ENCODE results near the gene C1orf167. TPM values are rescaled to one million over a fixed set of nuclear protein-coding genes. Genes with fewer than 3 reads are reported as not detected.
"Not testable (repeated sequence)": the region's sequence is repeated elsewhere in the genome, so short reads cannot be mapped to it uniquely, and the experiment has no call there.

Gene C1orf167
- total RNA-seq, 1 donor from 2014 or later = 2.6 TPM

GRCh38 chr1:11799896-11800295 lies 37.9 kb downstream of the C1orf167 start:
- DNase-seq (ENCODE audit: low spot score) = no peak

DNA sequence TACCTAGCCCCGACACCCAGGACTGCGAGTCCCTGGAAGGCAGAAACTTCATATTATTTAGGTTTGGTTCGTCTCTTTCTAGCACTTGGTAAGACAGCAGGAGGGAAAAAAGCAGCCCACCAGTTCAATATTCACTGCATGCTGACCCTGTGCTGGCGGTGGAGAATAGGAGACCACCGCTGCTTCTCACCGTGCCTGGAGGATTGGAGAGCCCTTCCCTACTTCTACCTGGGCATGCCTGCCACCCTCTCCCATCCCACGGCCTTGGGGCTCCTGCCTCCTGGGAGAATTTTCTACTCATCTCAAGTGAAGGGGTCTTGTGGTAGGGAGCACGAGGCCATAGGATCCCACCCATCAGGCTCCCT lies 38.4 kb downstream of the C1orf167 start:
- DNase-seq (ENCODE audit: low spot score) = no peak

DNA sequence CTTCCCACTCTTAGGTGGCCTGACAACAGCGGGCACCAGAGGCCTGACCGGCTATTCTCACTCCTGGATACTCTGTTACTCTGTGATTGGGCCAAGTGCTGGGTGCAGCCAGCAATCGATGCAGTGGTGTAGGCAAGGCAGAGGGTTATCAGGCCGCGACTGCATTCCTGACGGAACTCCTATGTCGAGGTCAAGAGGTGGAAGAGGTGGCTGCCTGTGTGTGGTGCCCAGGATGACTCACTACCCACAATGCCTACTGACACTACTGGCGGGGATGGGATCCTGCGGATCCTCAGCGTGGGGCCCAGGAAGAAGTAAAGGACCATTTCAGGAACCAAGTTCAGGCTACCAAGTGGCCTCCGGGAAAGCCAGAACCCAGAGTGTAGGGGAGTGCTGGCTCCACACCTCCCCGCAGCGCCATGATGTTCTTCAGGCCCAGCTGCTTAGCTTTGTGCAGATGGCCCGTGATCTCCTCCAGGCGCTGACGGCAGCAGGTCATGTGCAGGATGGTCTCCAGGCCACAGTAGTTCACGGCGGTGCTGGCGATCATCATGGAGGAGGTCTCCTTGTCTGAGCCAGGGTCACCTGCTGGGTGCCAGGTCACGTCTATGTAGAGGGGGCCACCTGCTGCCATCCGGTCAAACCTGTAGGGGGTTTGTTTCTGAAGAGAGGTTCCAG lies 38.9 kb downstream of the C1orf167 start:
- no peak for DNase-seq (ENCODE audit: low spot score)

DNA sequence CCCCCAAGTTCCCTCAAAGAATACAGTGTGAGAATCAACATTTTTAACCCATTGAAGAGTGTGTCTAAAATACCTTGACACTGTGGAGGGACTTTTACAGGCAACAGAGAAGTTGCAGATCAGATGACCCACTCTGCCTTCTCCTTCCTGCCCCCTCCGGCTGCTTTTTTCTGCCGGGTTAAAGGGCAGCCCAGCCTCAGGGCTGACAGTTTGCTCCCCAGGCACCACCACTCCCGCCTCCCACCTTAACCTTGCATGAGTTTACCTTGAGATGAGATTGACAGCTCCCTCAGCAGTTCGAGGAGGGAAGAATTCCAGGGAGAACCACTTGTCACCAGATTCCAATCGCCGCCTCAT lies 40.6 kb downstream of the C1orf167 start:
- peak; percentile 59 for DNase-seq (ENCODE audit: low spot score)

DNA sequence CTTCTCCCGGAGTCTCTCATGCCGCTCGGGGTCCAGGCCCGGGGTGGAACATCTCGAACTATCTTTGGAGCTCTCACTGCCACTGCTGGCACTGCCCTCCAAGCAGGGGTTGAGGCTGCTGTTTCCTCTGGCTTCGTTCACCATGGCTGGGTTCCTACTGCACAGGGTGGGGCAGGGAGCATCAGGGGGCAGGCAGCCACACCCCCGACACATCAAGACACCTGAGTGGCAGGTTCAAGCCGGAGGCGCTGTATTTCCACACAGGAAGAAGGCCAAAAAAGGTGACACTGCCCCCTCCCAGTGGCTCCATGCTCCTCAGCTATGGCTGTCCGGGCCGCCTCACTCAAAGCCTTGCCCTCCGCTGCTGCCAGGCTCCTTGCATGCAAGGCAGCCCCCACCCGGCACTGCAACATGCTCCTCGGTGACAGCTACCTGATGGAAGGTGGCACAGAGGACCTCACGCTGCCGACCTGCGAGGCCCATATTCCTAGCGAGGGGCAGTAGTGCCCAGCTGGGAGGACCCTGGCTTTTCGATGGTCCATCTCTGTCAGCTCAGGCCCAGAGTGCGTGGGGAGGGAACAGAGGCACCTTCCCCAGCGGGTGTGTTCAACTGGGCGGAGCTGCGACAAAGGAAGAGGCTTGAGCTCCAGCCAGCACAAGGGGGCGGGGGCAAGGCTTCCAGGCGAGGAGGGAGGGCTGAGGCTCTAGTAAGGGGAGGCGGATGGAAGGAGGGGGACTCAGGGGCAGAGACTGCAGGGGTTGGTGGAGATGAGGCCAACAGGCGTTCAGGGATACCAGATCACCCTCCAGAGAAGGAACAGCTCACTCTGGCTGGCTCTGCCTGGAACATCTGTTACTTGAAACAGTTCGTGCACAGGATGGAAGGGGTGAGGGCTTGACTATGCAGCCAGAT lies 41.2 kb downstream of the C1orf167 start:
- DNase-seq (ENCODE audit: low spot score) = peak; percentile 99

GRCh38 chr1:11803924-11804665 lies 42.1 kb downstream of the C1orf167 start:
- DNase-seq (ENCODE audit: low spot score) = not testable (repeated sequence)

DNA sequence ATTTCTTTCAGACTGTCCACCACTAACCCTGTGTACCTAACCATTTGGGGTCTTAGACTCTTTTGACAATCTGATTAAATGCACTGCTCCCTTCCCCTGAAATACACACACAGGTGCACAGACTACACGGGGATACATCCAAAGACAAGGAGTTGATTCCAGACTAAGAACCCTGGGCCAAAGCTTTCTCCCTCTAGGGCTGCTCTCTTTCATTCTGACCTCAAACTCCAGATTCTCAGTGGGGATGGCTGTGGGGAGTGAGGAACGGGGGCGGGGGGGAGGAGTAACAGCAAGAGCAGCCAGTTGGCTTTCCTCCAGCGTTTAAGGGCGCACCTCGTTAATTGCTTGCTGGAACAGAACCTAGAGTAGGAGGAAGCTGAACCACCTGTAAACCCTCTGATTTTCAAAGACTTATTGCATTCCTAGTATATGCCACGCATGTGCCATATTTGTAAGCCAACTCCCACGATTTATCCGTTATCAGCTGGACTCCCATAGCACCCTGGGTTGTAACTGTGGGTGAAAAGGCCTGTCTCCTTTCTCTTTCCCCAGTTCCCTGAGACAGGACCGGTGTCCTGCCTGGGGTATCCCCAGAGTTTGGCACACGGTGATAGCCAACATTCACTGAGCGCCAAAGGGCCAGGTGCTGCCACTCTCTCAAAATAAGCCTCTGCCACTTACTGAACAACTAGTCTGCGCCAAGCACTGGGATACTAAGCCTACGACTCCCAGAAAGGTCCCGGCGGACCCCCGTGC lies 42.9 kb downstream of the C1orf167 start:
- peak; percentile 72 for DNase-seq (ENCODE audit: low spot score)

DNA sequence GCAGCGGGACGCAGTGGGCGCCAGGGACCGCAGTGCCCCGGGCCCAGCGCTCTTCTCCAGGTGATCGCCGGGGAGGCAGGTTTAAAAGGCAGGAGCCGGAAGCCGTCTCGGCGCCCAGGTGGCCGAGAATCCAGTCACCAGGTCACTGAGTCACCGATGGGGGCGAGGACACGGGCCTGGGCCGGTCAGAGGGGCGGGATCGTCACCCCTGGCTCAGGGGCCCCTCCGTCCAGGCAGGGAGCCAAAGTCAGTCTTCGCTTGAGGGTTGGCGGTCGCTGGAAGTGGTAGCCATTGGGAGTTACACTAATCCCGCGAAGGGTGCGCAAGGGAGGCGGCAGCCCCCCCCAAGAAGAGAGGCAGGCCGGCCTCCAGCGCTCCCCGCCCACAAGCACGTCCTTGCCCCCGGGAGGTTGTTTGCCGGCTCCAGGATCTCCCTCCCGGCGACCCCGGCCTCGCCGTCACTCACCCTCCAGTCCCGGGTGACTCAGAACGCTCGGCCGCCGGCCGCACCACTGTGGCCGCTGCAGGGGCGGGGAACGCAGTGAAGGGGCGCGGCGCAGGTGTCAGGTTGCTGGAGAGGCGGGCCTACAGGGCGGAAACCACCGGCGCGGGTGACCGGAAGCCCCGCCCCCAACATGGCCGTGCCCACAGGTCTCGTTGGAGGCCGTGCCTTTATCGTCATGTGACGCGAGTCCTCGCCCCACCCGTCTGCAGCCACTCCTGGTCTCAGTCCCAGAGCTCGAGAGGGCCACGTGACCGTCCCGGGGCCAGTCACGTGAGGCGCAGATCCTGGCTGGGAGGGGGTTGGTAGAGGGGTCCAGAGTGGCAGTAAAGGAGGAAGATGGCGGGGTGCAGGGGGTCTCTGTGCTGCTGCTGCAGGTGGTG lies 43.7 kb downstream of the C1orf167 start, which contains the start of the genes CLCN6 and MTHFR:
Gene CLCN6, plus strand, starts transcription at position 770 of the 885 bp plus-strand sequence. Its CDS starts 72 bp downstream, at position 842.
Gene MTHFR, minus strand, starts transcription at position 543 of the 885 bp plus-strand sequence. CDS start 2,848 bp downstream, outside the sequence.
- peak; percentile 100 for DNase-seq (ENCODE audit: low spot score)

GRCh38 chr1:11806307-11806936 lies 44.4 kb downstream of the C1orf167 start:
- peak; percentile 54 for DNase-seq (ENCODE audit: low spot score)

DNA sequence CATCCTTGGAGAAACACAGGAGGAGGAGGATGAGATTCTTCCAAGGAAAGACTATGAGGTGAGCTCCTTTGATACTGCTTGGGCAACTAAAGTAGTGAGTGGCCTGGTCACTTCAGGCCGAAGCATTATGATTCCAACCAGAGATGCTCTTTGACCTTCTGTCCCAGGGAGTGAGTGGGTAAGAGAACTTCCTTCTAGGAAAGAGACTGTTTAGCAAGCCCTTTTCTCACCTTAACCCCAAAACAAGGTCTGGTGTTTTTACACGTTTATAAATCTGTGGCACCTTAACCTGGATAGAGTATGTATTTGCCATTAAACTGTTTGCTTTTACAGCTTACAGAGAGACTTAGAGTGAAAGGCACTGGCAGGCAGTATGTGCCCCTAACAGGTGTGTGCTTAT lies 45.1 kb downstream of the C1orf167 start:
- no peak for DNase-seq (ENCODE audit: low spot score)

- no peak for DNase-seq (ENCODE audit: low spot score)
These were observed 51.0 kb downstream of the C1orf167 start for GRCh38 chr1:11813021-11813420.

DNA sequence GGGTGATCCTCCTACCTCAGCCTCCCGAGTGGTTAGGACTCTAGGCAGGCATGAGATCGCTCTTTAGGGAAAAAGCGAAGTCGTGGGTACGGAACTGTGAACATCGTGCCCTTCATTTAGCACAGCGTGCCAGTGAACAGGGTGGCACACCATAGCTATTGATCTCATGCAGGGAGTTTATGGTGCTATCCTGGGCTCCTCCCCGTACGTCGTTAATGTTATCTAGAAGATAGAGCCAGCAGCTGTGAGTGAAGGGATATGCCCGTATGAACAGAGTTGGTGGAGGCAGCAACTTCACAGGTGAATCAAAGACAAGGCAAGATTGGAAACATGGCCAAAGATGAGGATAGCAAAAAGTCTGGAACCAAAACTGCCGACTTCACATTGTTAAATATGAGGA lies 55.2 kb downstream of the C1orf167 start:
- DNase-seq (ENCODE audit: low spot score) = no peak

GRCh38 chr1:11822091-11822490 lies 60.1 kb downstream of the C1orf167 start:
- DNase-seq (ENCODE audit: low spot score) = no peak

- no peak for DNase-seq (ENCODE audit: low spot score)
These were observed 61.6 kb downstream of the C1orf167 start for GRCh38 chr1:11823366-11824137.

- no peak for DNase-seq (ENCODE audit: low spot score)
These were observed 63.1 kb downstream of the C1orf167 start for GRCh38 chr1:11825131-11825530.

DNA sequence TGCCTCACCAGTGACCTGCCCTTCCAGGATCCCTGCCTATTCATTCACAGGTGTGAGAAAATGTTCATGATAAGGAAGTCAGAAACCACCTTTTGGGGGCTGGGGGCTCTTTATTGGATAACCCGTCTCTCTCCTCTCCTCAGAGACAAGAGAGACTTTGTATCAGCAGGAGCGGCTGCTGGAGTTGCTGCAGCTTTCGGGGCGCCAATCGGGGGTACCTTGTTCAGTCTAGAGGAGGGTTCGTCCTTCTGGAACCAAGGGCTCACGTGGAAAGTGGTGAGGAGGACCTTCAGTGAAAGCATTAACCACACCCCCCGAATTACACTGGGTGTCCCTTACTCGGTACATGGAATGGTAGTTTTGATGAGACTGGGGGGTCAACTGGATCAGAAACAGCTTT lies 65.0 kb downstream of the C1orf167 start:
- no peak for DNase-seq (ENCODE audit: low spot score)

DNA sequence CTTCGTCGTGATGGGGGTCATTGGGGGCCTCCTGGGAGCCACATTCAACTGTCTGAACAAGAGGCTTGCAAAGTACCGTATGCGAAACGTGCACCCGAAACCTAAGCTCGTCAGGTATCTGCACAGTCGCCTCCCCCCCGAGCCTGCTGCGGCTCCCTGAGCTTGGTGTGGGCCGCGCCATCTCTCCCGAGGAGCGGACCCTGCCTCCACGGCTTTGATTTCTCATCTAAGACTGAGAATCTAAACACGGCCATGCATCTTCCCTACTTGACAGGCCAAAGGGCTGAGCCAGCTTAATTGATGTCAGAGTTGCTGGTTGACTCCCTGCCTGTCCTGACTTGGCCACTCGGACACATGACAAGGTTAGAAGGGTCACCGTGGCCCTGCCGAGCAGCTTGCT lies 66.5 kb downstream of the C1orf167 start:
- DNase-seq (ENCODE audit: low spot score) = no peak

- no peak for DNase-seq (ENCODE audit: low spot score)
These were observed 70.1 kb downstream of the C1orf167 start for GRCh38 chr1:11831945-11832725.
